MCF 10A (cell line): ENCODE results near the gene CRYZ. TPM values are rescaled to one million over a fixed set of nuclear protein-coding genes. Genes with fewer than 3 reads are reported as not detected.
"Not testable (repeated sequence)": the region's sequence is repeated elsewhere in the genome, so short reads cannot be mapped to it uniquely, and the experiment has no call there.

Source experiments
- BruUV-seq: library from RNA; stranded (reverse); fragments of 400-500 nt; replicated peaks from 2 replicates; lab custom pipeline; 2021; lab: Mats Ljungman, UMichigan
- CTCF ChIA-PET: fragments of 300-600 bp; sonication (Branson Sonifier 250); formaldehyde crosslinking; extraction: SDS; loops from one replicate; lab custom pipeline; 2021; ENCODE audit warnings: antibody characterized with exemption, inconsistent platforms; lab: Yijun Ruan, JAX
- POLR2A ChIA-PET: fragments of 300-600, 350-650 bp; sonication (Branson Sonifier 250); formaldehyde crosslinking; extraction: SDS; loops from one replicate; lab custom pipeline; 2020; ENCODE audit warnings: antibody characterized with exemption, inconsistent platforms; lab: Yijun Ruan, JAX
- DNase-seq: peaks from one replicate; pipeline ENCODE4 v3.0.0-alpha.2; 2018; ENCODE audit not compliant: unreplicated experiment
- H3K27ac Mint-ChIP-seq: one replicate; pipeline ENCODE4 v1.8.0; 2022; ENCODE audit warnings: mild to moderate bottlenecking, low read depth, mixed read lengths; ENCODE audit not compliant: unreplicated experiment
- H3K27me3 Mint-ChIP-seq: one replicate; pipeline ENCODE4 v1.8.0; 2022; ENCODE audit warnings: mixed read lengths; ENCODE audit not compliant: insufficient read depth, unreplicated experiment
- H3K36me3 Mint-ChIP-seq: one replicate; pipeline ENCODE4 v1.8.0; 2022; ENCODE audit warnings: mild to moderate bottlenecking, moderate library complexity, mixed read lengths; ENCODE audit not compliant: insufficient read depth, unreplicated experiment
- H3K4me1 Mint-ChIP-seq: one replicate; pipeline ENCODE4 v1.8.0; 2022; ENCODE audit warnings: mixed read lengths; ENCODE audit not compliant: insufficient read depth, unreplicated experiment
- H3K4me3 Mint-ChIP-seq: one replicate; pipeline ENCODE4 v1.8.0; 2022; ENCODE audit warnings: mild to moderate bottlenecking, moderate library complexity, mixed read lengths; ENCODE audit not compliant: unreplicated experiment
- H3K9me3 Mint-ChIP-seq: one replicate; pipeline ENCODE4 v1.8.0; 2022; ENCODE audit warnings: mixed read lengths; ENCODE audit not compliant: unreplicated experiment
- intact Hi-C: fragments of 100-400 bp; cut with micrococcal nuclease; formaldehyde crosslinking; loops from 2 replicates; pipeline ENCODE4 v1.14.1; 2022
- total RNA-seq: library from RNA; stranded (reverse); gene quantifications from 2 replicates; pipeline ENCODE4 v1.2.3, GENCODE V29; 2022
- TF ChIP-seq, protein P1 (sequence below): fragments of 200-600 bp; IDR thresholded peaks from one replicate; pipeline ENCODE4 v1.8.0; 2022; ENCODE audit warnings: antibody characterized with exemption, mild to moderate bottlenecking; ENCODE audit not compliant: unreplicated experiment

Gene CRYZ
- total RNA-seq, 1 experiment from 2014 or later, result 5.8 TPM

DNA sequence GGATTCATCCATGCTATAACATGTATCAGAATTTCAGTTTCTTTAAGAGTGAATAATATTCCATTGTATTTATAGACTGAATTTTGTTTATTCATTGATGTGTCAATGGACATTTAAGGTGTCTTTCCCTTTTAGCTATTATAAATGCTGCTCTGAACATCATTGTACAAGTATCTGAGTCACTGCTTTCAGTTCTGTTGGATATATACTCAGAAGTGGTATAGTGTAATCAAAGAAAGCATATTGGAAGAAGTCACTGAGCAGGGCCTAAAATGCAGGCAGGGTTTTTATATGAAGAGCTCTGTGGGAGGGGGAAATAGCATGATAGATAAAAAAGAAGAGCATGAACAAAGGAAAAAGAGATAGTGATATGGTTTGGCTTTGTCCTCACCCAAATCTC lies 22.6 kb upstream of the CRYZ start:
- no peak for DNase-seq
- POLR2A ChIA-PET, result interaction anchor here (1.0 to 1.3 kb wide), 2 partner anchors 15 to 22 kb away, joined by 3 read pairs; partner anchors contain the start of genes CRYZ and TYW3
- Mint-ChIP-seq H3K9me3 (peaks cover 13% of the 10 kb centered on the region), H3K27ac (no peak overlapping the region), H3K36me3 (peaks cover 72% of the 10 kb centered on the region), H3K4me3 (no peak overlapping the region), H3K27me3 (no peaks in the 10 kb centered on the region), H3K4me1 (no peaks in the 10 kb centered on the region)
- TF ChIP-seq, protein P1, sequence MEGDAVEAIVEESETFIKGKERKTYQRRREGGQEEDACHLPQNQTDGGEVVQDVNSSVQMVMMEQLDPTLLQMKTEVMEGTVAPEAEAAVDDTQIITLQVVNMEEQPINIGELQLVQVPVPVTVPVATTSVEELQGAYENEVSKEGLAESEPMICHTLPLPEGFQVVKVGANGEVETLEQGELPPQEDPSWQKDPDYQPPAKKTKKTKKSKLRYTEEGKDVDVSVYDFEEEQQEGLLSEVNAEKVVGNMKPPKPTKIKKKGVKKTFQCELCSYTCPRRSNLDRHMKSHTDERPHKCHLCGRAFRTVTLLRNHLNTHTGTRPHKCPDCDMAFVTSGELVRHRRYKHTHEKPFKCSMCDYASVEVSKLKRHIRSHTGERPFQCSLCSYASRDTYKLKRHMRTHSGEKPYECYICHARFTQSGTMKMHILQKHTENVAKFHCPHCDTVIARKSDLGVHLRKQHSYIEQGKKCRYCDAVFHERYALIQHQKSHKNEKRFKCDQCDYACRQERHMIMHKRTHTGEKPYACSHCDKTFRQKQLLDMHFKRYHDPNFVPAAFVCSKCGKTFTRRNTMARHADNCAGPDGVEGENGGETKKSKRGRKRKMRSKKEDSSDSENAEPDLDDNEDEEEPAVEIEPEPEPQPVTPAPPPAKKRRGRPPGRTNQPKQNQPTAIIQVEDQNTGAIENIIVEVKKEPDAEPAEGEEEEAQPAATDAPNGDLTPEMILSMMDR, result no peak
- no TSS peak for BruUV-seq
- CTCF ChIA-PET, result interaction anchor here (0.6 kb wide), 2 partner anchors 17 to 312 kb away, joined by 3 to 4 read pairs; no protein-coding TSS in a partner anchor
- intact Hi-C loops, result no loop called here

DNA sequence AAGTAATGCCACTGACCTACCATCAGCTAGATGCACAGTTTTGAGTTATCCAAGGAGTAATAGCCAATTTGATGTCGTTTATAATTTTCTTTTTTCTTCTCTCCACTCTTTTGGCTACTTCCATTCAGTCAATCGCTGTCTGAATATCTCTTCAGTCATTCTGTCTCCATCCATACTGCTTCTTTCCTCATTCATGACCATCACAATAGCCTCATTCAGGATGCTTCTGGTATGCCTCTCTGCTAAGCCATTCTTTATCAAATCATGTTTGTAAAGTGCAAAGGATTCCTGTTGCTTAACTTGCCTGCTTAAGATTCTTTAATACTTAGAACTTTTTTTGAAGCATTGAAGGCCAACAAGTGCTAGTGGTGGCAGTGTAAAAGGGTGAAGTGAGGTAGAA lies 20.3 kb upstream of the CRYZ start:
- no TSS peak for BruUV-seq
- TF ChIP-seq, protein P1, result no peak
- intact Hi-C loops, result no loop called here
- H3K36me3 Mint-ChIP-seq, result peaks cover 79% of the 10 kb centered on the region
- no peaks in the 10 kb centered on the region for H3K27me3 Mint-ChIP-seq
- H3K9me3 Mint-ChIP-seq, result peaks cover 13% of the 10 kb centered on the region
- POLR2A ChIA-PET, result no interaction called here
- DNase-seq, result no peak
- CTCF ChIA-PET, result interaction anchor here (0.6 kb wide), 1 partner anchor 28 kb away, joined by 3 read pairs; no protein-coding TSS in a partner anchor
- no peak overlapping the region for H3K27ac Mint-ChIP-seq
- H3K4me1 Mint-ChIP-seq, result no peaks in the 10 kb centered on the region
- H3K4me3 Mint-ChIP-seq, result no peak overlapping the region

DNA sequence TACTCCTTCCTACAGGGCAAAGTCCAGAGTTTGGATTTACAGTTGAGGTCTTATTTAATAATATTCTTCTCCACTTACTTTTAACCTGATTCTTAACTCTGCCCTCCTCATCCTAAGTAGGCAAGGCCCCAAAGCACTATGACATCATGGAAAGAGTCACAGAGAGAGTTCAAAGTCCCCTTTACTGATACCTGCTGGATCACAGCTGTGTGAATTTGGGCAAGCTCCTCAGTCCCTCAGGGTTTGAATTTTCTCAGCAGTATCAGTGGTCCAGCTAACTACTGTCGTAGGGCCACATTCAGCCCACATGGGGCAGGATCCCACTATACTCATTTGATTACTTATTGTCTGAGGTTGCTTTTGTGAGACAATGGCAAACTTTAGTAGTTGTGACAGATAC lies 16.1 kb upstream of the CRYZ start:
- TF ChIP-seq, protein P1, result no peak
- Mint-ChIP-seq H3K4me3 (no peak overlapping the region), H3K27ac (no peak overlapping the region), H3K4me1 (no peaks in the 10 kb centered on the region), H3K9me3 (no peaks in the 10 kb centered on the region), H3K36me3 (peaks cover 73% of the 10 kb centered on the region), H3K27me3 (no peaks in the 10 kb centered on the region)
- ChIA-PET CTCF (no interaction called here), POLR2A (interaction anchor here (0.7 kb wide), 1 partner anchor 16 kb away, joined by 4 read pairs; no protein-coding TSS in a partner anchor)
- no TSS peak for BruUV-seq
- DNase-seq, result no peak
- intact Hi-C loops, result no loop called here

DNA sequence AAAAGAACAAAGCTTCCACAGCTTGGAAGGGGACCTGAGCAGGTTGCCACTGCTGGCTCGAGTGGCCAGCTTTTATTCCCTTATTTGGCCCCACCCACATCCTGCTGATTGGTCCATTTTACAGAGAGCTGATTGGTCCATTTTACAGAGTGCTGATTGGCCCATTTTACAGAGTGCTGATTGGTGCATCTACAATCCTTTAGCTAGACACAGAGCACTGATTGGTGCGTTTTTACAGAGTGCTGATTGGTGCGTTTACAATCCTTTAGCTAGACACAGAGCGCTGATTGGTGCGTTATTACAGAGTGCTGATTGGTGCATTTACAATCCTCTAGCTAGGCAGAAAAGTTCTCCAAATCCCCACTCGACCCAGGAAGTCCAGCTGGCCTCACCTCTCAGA lies 12.4 kb upstream of the CRYZ start:
- CTCF ChIA-PET, intact Hi-C loops, H3K27me3 Mint-ChIP-seq, H3K9me3 Mint-ChIP-seq, H3K27ac Mint-ChIP-seq, H3K4me1 Mint-ChIP-seq, DNase-seq, BruUV-seq, H3K4me3 Mint-ChIP-seq, POLR2A ChIA-PET: not testable (repeated sequence)
- H3K36me3 Mint-ChIP-seq, result peaks cover 75% of the 10 kb centered on the region

DNA sequence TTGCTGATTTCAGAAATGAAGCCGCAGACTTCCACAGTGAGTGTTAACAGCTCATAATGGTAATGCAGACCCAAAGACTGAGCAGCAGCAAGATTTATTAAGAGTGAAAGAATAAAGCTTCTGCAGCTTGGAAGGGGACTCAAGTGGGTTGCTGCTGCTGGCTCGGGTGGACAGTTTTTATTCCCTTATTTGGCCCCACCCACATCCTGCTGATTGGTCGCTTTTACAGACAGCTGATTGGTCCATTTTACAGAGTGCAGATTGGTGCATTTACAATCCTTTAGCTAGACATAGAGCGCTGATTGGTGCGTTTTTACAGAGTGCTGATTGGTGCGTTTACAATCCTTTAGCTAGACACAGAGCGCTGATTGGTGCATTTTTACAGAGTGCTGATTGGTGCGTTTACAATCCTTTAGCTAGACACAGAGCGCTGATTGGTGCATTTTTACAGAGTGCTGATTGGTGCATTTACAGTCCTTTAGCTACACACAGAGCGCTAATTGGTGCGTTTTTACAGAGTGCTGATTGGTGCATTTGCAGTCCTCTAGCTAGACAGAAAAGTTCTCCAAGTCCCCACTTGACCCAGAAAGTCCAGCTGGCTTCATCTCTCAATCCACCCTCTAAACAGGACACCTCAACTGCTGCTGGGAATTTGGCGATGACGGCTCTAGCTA lies 7.6 kb upstream of the CRYZ start:
- CTCF ChIA-PET, result interaction anchor here (0.7 kb wide), 1 partner anchor 163 kb away, joined by 3 read pairs; no protein-coding TSS in a partner anchor
- intact Hi-C loops, H3K4me3 Mint-ChIP-seq, H3K9me3 Mint-ChIP-seq, DNase-seq, H3K4me1 Mint-ChIP-seq, H3K27me3 Mint-ChIP-seq, BruUV-seq, H3K27ac Mint-ChIP-seq: not testable (repeated sequence)
- POLR2A ChIA-PET, result interaction anchor here (0.8 kb wide), 1 partner anchor 15 kb away, joined by 3 read pairs; no protein-coding TSS in a partner anchor
- H3K36me3 Mint-ChIP-seq, result peaks cover 81% of the 10 kb centered on the region
